Liver (tissue), 9 donors: ENCODE data around the gene TMEM178B. TPM values are rescaled to one million over a fixed set of nuclear protein-coding genes. Genes with fewer than 3 reads are reported as not detected.
A peak's percentile ranks its signal among the peaks of the same experiment; 100 is the strongest.

Source experiments
- DNase-seq: peaks from one replicate; pipeline ENCODE4 v3.0.0-alpha.2; 2017; ENCODE audit warnings: low spot score
- H3K27ac ChIP-seq, 2 donors: one replicate each; pipeline ENCODE4 v1.7.0; 2013; ENCODE audit warnings: inconsistent platforms in 2 of 2, low read length in 2 of 2, control low read depth in 1 of 2, low read depth in 1 of 2, mild to moderate bottlenecking in 1 of 2
- H3K27me3 ChIP-seq, 4 donors: one replicate each; pipeline versions ENCODE4 v1.6.1 to v1.7.0; 2013; ENCODE audit warnings: low read length in 3 of 4, inconsistent platforms in 1 of 4, mild to moderate bottlenecking in 1 of 4, moderate library complexity in 1 of 4; ENCODE audit not compliant: control insufficient read depth in 4 of 4, insufficient read depth in 4 of 4
- H3K36me3 ChIP-seq, 4 donors: one replicate each; pipeline versions ENCODE4 v1.6.1 to v1.7.0; 2013; ENCODE audit warnings: low read length in 3 of 4, mild to moderate bottlenecking in 3 of 4, low read depth in 1 of 4, moderate library complexity in 1 of 4; ENCODE audit not compliant: control insufficient read depth in 4 of 4, insufficient read depth in 3 of 4
- H3K4me1 ChIP-seq, 4 donors: one replicate each; pipeline versions ENCODE4 v1.6.1 to v1.7.0; 2013; ENCODE audit warnings: low read length in 3 of 4, mild to moderate bottlenecking in 3 of 4, moderate library complexity in 1 of 4; ENCODE audit not compliant: control insufficient read depth in 4 of 4, insufficient read depth in 4 of 4
- H3K4me3 ChIP-seq, 3 donors: one replicate each; pipeline versions ENCODE4 v1.6.1 to v1.7.0; 2013; ENCODE audit warnings: low read length in 3 of 3, control low read depth in 1 of 3, low read depth in 1 of 3, mild to moderate bottlenecking in 1 of 3
- H3K9ac ChIP-seq, 2 donors: one replicate each; pipeline ENCODE4 v1.7.0; 2013; ENCODE audit warnings: low read length in 2 of 2, mild to moderate bottlenecking in 2 of 2, moderate library complexity in 2 of 2, control low read depth in 1 of 2, low read depth in 1 of 2
- H3K9me3 ChIP-seq, 4 donors: one replicate each; pipeline versions ENCODE4 v1.6.1 to v1.7.0; 2013; ENCODE audit warnings: low read length in 3 of 4; ENCODE audit not compliant: control insufficient read depth in 4 of 4
- ATF3 ChIP-seq: IDR thresholded peaks from 2 replicates; pipeline ENCODE4 v1.6.1; 2016; ENCODE audit warnings: antibody characterized with exemption
- EGR1 ChIP-seq, 2 donors: IDR thresholded peaks; 2 replicates each; pipeline ENCODE4 v1.6.1; 2016 to 2018; ENCODE audit warnings: antibody characterized with exemption in 2 of 2, low read depth in 2 of 2
- GABPA ChIP-seq, 2 donors: IDR thresholded peaks in 1 of 2; conservative IDR thresholded peaks in 1 of 2; 2 replicates each; pipeline ENCODE4 v1.6.1; 2016; ENCODE audit warnings: antibody characterized with exemption in 2 of 2, mild to moderate bottlenecking in 1 of 2, moderate library complexity in 1 of 2
- HNF4G ChIP-seq: IDR thresholded peaks from 2 replicates; pipeline ENCODE4 v1.6.1; 2016; ENCODE audit warnings: antibody characterized with exemption
- JUND ChIP-seq, 2 donors: IDR thresholded peaks; 2 replicates each; pipeline ENCODE4 v1.6.1; 2016; ENCODE audit warnings: antibody characterized with exemption in 2 of 2
- NR2F2 ChIP-seq: IDR thresholded peaks from 2 replicates; pipeline ENCODE4 v1.6.1; 2016; ENCODE audit warnings: antibody characterized with exemption
- RAD21 ChIP-seq, 2 donors: IDR thresholded peaks; 2 replicates each; pipeline ENCODE4 v1.6.1; 2016; ENCODE audit warnings: antibody characterized with exemption in 2 of 2, mild to moderate bottlenecking in 2 of 2
- SP1 ChIP-seq: IDR thresholded peaks from 2 replicates; pipeline ENCODE4 v1.6.1; 2018; ENCODE audit warnings: antibody characterized with exemption, mild to moderate bottlenecking
- TAF1 ChIP-seq: conservative IDR thresholded peaks from 2 replicates; pipeline ENCODE4 v1.6.1; 2016; ENCODE audit warnings: antibody characterized with exemption, mild to moderate bottlenecking
- WGBS: extraction: QIAGEN DNeasy Blood & Tissue Kit; methylation state at CpG from one replicate; pipeline ENCODE4 v1.1.7; 2013; 5-methylcytosine and 5-hydroxymethylcytosine counted together
- polyA plus RNA-seq, 2 donors: library from polyadenylated mRNA; stranded (reverse) in 1 of 2; unstranded in 1 of 2; fragments of 200-250 nt in 1 of 2; fragments of >200 nt in 1 of 2; fragmentation: Nextera tagmentation in 1 of 2; extraction: Ambion mirVana in 1 of 2; gene quantifications; one replicate each; pipeline versions ENCODE4 v1.2.1 to v1.2.3, GENCODE V29; 2013 to 2015
- total RNA-seq, 2 donors: library from RNA; depleted of rRNA; stranded (reverse); fragments of >200 nt; gene quantifications; one replicate each; pipeline ENCODE4 v1.2.3, GENCODE V29; 2014
- TF ChIP-seq, protein P1 (sequence below): IDR thresholded peaks from 2 replicates; pipeline ENCODE4 v1.6.1; 2016; ENCODE audit warnings: antibody characterized with exemption
- TF ChIP-seq, protein P2 (sequence below): IDR thresholded peaks from 2 replicates; pipeline ENCODE4 v1.6.1; 2016; ENCODE audit warnings: antibody characterized with exemption, mild to moderate bottlenecking
- donor health status: healthy.
- donor health status: healthy.
- donor health status: healthy.
- donor health status: healthy.
- donor health status: healthy.

Gene TMEM178B
- total and polyA plus RNA-seq, 4 donors: under 0.01 to 0.02 (median under 0.01) TPM; not detected in 1

- Histone ChIP-seq H3K36me3 (no peaks in the 10 kb centered on the region), H3K9me3 (no peaks in the 10 kb centered on the region), H3K9ac (no peak overlapping the region), H3K27me3 (no peaks in the 10 kb centered on the region), H3K4me3 (no peak overlapping the region), H3K27ac (no peak overlapping the region), H3K4me1 (peaks cover 0 to 2% (median 0%) of the 10 kb centered on the region in 4 donors)
- WGBS: 81% methylated on average over 2 of the region's 2 CpGs
- TF ChIP-seq SP1: no peak
- DNase-seq: no peak
These were observed 382.4 kb downstream of the TMEM178B start for GRCh38 chr7:141456298-141456697.

DNA sequence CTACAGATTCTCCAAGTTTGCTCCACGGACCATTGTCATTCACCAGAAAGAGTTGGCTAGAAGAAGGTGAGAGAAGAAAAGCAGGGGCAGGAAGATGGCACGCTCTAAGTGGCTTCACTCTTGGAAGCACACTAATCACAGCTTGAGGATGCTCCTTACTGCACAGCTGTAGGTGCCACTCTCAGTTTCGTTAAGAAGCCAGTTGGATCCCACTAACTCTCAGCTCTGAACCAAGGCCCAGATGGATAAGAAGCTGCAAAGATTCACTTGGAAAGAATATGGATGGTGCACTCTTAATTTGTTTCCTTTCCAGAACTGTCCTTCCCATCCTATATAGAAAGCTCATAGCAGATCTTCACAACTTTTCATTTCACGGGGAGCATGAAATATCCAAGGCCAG lies 382.8 kb downstream of the TMEM178B start:
- H3K27me3 ChIP-seq: no peaks in the 10 kb centered on the region
- H3K9me3 ChIP-seq: no peaks in the 10 kb centered on the region
- 86% methylated on average over 4 of the region's 4 CpGs for WGBS
- H3K27ac ChIP-seq: no peak overlapping the region
- no peak overlapping the region for H3K4me3 ChIP-seq
- no peaks in the 10 kb centered on the region for H3K36me3 ChIP-seq
- H3K4me1 ChIP-seq: peaks cover 0 to 6% (median 1%) of the 10 kb centered on the region in 4 donors
- H3K9ac ChIP-seq: no peak overlapping the region
- DNase-seq: no peak
- TF ChIP-seq RAD21 (IDR thresholded peaks at IDR 0.05) (no peak), ATF3 (no peak), JUND (IDR thresholded peaks at IDR 0.05) (no peak), NR2F2 (no peak), SP1 (no peak)
- TF ChIP-seq, protein P1, sequence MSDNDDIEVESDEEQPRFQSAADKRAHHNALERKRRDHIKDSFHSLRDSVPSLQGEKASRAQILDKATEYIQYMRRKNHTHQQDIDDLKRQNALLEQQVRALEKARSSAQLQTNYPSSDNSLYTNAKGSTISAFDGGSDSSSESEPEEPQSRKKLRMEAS: no peak

GRCh38 chr7:141460781-141461715 lies 387.2 kb downstream of the TMEM178B start:
- no peak for DNase-seq
- TF ChIP-seq, protein P2, sequence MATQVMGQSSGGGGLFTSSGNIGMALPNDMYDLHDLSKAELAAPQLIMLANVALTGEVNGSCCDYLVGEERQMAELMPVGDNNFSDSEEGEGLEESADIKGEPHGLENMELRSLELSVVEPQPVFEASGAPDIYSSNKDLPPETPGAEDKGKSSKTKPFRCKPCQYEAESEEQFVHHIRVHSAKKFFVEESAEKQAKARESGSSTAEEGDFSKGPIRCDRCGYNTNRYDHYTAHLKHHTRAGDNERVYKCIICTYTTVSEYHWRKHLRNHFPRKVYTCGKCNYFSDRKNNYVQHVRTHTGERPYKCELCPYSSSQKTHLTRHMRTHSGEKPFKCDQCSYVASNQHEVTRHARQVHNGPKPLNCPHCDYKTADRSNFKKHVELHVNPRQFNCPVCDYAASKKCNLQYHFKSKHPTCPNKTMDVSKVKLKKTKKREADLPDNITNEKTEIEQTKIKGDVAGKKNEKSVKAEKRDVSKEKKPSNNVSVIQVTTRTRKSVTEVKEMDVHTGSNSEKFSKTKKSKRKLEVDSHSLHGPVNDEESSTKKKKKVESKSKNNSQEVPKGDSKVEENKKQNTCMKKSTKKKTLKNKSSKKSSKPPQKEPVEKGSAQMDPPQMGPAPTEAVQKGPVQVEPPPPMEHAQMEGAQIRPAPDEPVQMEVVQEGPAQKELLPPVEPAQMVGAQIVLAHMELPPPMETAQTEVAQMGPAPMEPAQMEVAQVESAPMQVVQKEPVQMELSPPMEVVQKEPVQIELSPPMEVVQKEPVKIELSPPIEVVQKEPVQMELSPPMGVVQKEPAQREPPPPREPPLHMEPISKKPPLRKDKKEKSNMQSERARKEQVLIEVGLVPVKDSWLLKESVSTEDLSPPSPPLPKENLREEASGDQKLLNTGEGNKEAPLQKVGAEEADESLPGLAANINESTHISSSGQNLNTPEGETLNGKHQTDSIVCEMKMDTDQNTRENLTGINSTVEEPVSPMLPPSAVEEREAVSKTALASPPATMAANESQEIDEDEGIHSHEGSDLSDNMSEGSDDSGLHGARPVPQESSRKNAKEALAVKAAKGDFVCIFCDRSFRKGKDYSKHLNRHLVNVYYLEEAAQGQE: no peak
- no peak for TF ChIP-seq HNF4G
- TF ChIP-seq SP1: no peak
- TF ChIP-seq GABPA (IDR thresholded peaks at IDR 0.05 in 1 of 2, conservative IDR thresholded peaks at IDR 0.05 in 1 of 2): no peak
- no peak for TF ChIP-seq EGR1 (IDR thresholded peaks at IDR 0.05; ENCODE audit: low read depth in 2 of 2)
- TF ChIP-seq TAF1: no peak
- 75% methylated on average over 16 of the region's 16 CpGs for WGBS
- no peaks in the 10 kb centered on the region for H3K36me3 ChIP-seq
- H3K27ac ChIP-seq: peak overlapping the region; percentile 48 to 69
- H3K9ac ChIP-seq: no peak overlapping the region
- H3K4me3 ChIP-seq: no peak overlapping the region
- no peaks in the 10 kb centered on the region for H3K9me3 ChIP-seq
- H3K4me1 ChIP-seq: peaks cover 4 to 23% (median 11%) of the 10 kb centered on the region in 4 donors
- no peaks in the 10 kb centered on the region for H3K27me3 ChIP-seq
